Measurements from ENCODE around the gene P2RY11. TPM values are rescaled to one million over a fixed set of nuclear protein-coding genes. Genes with fewer than 3 reads are reported as not detected.

The P2RY11 gene
- total RNA-seq, 4 donors from 2014 or later: 2.4 to 16.8 (median 5.7) TPM; not detected in 1

DNA sequence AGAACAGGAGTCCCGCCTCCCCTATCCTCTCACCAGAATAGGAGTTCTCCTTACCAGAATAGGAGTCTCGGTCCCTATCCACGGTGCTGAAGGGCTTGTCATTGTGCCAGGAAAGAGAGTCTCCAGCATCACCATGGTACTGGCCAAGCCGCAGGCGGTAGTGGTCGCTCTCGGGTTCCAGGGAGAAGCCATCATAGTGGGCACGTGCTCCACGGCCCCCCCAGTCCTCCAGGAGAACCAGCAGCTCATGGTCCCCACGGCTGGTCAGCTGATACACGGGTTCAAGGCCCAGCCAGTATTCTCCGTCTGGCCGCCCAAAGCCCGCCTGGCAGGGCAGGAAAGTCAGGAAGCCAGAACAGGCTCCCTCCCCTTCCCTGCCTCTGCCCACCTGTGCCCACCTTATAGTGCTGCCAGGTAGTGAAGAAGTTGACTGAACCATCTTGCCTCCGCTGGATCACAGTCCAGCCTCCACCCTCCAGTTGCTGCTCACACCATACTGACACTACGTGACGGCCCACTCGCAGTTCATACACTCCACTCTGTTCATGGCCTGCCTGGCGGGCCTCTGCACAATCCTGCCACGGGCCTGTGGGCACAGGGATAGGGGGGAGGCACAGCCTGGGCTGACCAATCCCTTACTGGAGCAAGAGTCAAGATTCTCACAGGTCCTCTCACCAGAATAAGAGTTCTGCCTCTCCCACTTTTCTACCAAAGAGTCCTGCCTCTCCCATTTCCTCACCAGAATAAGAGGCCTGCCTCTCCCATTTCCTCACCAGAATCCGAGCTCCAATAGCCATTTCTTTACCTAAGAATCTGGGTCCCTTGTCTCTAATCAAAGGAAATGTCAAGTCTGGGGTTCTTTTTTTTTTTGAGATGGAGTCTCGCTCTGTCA is 18.0 kb upstream of the P2RY11 start:
- no peak for TF ChIP-seq CTCF (IDR thresholded peaks at IDR 0.05; ENCODE audit: low read depth)

GRCh38 chr19:10095622-10095947 is 15.9 kb upstream of the P2RY11 start:
- no peak for TF ChIP-seq CTCF (IDR thresholded peaks at IDR 0.05; ENCODE audit: low read depth)

GRCh38 chr19:10095948-10096614 is 15.4 kb upstream of the P2RY11 start:
- TF ChIP-seq CTCF (IDR thresholded peaks at IDR 0.05; ENCODE audit: low read depth): no peak

DNA sequence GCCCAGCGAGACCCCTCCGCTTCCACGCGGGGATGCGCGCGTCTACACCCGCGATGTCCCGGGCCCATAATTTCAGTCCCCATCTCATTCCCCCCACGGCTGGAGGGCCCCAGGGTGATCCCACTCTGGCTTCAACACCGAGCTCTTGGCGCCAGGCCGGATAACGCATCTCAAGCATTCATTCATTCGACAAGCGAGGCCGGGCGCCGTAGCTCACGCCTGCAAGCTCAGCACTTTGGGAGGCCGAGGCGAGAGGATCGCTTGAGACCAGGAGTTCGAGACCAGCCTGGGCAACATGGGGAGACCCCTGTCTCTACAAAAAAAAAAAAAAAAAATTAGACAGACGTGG is 14.9 kb upstream of the P2RY11 start:
- no peak for TF ChIP-seq CTCF (IDR thresholded peaks at IDR 0.05; ENCODE audit: low read depth)

DNA sequence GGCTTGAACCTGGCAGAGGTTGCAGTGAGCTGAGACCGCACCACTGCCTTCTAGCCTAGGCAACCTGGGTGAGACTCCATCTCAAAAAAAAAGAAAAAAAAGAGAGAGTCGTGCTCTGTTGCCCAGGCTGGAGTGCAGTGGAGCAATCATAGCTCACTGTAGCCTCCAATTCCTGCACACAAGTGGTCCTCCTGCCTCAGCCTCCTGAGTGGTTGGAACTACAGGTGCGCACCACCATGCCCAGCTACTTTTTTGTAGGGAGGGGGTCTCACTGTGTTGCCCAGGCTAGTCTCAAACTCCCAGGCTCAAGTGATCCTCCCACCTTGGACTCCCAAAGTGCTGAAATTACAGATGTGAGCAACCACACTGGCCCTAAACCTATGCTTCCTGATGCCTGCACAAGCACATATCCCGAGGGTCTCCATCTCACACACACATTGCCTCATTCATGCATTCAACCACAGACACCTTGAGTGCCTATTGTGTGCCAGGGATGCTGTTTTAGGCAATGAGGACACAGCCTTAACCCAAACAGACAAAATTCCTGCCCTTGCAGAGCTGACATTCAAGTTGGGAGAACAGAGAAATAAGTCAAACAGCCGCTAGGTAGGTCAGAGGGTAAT is 11.2 kb upstream of the P2RY11 start:
- no peak for TF ChIP-seq CTCF (IDR thresholded peaks at IDR 0.05; ENCODE audit: low read depth)

DNA sequence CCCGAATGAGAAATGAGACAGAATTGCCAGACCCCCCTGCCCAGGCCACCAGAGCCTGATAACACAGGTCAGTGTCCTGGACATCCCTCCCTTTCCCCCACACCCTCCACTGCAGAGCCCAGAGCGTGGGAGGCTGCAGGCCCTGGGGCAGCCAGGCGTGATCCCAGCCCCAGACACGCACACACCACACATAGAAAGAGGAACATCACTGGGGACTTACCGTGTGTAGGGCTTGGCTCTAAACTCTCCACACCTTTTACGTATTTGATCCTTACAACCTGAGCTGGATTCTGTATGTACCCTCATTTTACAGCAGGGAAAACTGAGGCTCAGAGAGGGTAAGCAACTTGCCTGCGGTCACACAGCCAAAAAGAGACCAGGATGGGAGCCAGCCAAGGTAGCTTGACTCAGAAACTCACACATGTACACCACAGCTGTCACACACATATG is 8.7 kb upstream of the P2RY11 start:
- no peak for TF ChIP-seq CTCF (IDR thresholded peaks at IDR 0.05; ENCODE audit: low read depth)

GRCh38 chr19:10104130-10104513 is 7.4 kb upstream of the P2RY11 start:
- no peak for TF ChIP-seq CTCF (IDR thresholded peaks at IDR 0.05; ENCODE audit: low read depth)
